Calu3 (cell line): ENCODE results near the gene CADM1. TPM values are rescaled to one million over a fixed set of nuclear protein-coding genes. Genes with fewer than 3 reads are reported as not detected.

ENCODE experiments used
- BruUV-seq: library from RNA; stranded (reverse); fragments of 400-500 nt; replicated peaks from 2 replicates; lab custom pipeline; 2021; lab: Mats Ljungman, UMichigan
- CTCF ChIA-PET: fragments of 300-600 bp; sonication (Branson Sonifier 250); formaldehyde crosslinking; loops from one replicate; lab custom pipeline; 2022; ENCODE audit warnings: antibody characterized with exemption; lab: Charles Lee
- DNase-seq: peaks from one replicate; pipeline ENCODE4 v3.0.0; 2022
- H3K27ac Mint-ChIP-seq: one replicate; pipeline ENCODE4 v1.8.0; 2022; ENCODE audit warnings: mixed read lengths; ENCODE audit not compliant: unreplicated experiment
- H3K27me3 Mint-ChIP-seq: one replicate; pipeline ENCODE4 v1.8.0; 2022; ENCODE audit warnings: mixed read lengths; ENCODE audit not compliant: unreplicated experiment
- H3K36me3 Mint-ChIP-seq: one replicate; pipeline ENCODE4 v1.8.0; 2022; ENCODE audit warnings: mild to moderate bottlenecking, moderate library complexity, mixed read lengths; ENCODE audit not compliant: insufficient read depth, unreplicated experiment
- H3K4me1 Mint-ChIP-seq: one replicate; pipeline ENCODE4 v1.8.0; 2022; ENCODE audit warnings: mild to moderate bottlenecking, low read depth, mixed read lengths; ENCODE audit not compliant: unreplicated experiment
- H3K4me3 Mint-ChIP-seq: one replicate; pipeline ENCODE4 v1.8.0; 2022; ENCODE audit warnings: mild to moderate bottlenecking, low read depth, moderate library complexity, mixed read lengths; ENCODE audit not compliant: unreplicated experiment
- H3K9me3 Mint-ChIP-seq: one replicate; pipeline ENCODE4 v1.8.0; 2022; ENCODE audit warnings: low read depth, mixed read lengths; ENCODE audit not compliant: unreplicated experiment
- CTCF ChIP-seq: fragments of 200-600 bp; IDR thresholded peaks from one replicate; pipeline ENCODE4 v1.8.0; 2022; ENCODE audit warnings: antibody characterized with exemption; ENCODE audit not compliant: unreplicated experiment
- intact Hi-C: fragments of 100-400 bp; cut with micrococcal nuclease; formaldehyde crosslinking; loops from one replicate; pipeline ENCODE4 v1.10.0; 2022; ENCODE audit not compliant: unreplicated experiment
- total RNA-seq: library from RNA; stranded (reverse); gene quantifications from 2 replicates; pipeline ENCODE4 v1.2.3, GENCODE V29; 2022

The CADM1 gene
- total RNA-seq, 1 experiment from 2014 or later = 0.68 TPM

- intact Hi-C loops = no loop called here
- Mint-ChIP-seq H3K4me3 (no peak overlapping the region), H3K27ac (no peak overlapping the region), H3K36me3 (no peaks in the 10 kb centered on the region), H3K4me1 (no peaks in the 10 kb centered on the region), H3K9me3 (peaks cover 2% of the 10 kb centered on the region), H3K27me3 (no peaks in the 10 kb centered on the region)
- no peak for TF ChIP-seq CTCF
- CTCF ChIA-PET = no interaction called here
- no TSS peak for BruUV-seq
- no peak for DNase-seq
Observed at GRCh38 chr11:115389790-115390189, 114.4 kb downstream of the CADM1 start.

- CTCF ChIA-PET = no interaction called here
- Mint-ChIP-seq H3K4me3 (no peak overlapping the region), H3K9me3 (peaks cover 4% of the 10 kb centered on the region), H3K27ac (no peak overlapping the region), H3K4me1 (no peaks in the 10 kb centered on the region), H3K36me3 (no peaks in the 10 kb centered on the region), H3K27me3 (no peaks in the 10 kb centered on the region)
- intact Hi-C loops = no loop called here
- no TSS peak for BruUV-seq
- TF ChIP-seq CTCF = no peak
- no peak for DNase-seq
Observed at GRCh38 chr11:115385226-115385625, 119.0 kb downstream of the CADM1 start.

- Mint-ChIP-seq H3K27ac (no peak overlapping the region), H3K4me3 (no peak overlapping the region), H3K4me1 (no peaks in the 10 kb centered on the region), H3K9me3 (peaks cover 4% of the 10 kb centered on the region), H3K36me3 (no peaks in the 10 kb centered on the region), H3K27me3 (no peaks in the 10 kb centered on the region)
- CTCF ChIA-PET = no interaction called here
- intact Hi-C loops = no loop called here
- no TSS peak for BruUV-seq
- no peak for DNase-seq
- no peak for TF ChIP-seq CTCF
Observed at GRCh38 chr11:115384236-115384635, 120.0 kb downstream of the CADM1 start.

GRCh38 chr11:115383431-115383830, 120.8 kb downstream of the CADM1 start:
- no peak for DNase-seq
- H3K4me3 Mint-ChIP-seq = no peak overlapping the region
- TF ChIP-seq CTCF = no peak
- H3K36me3 Mint-ChIP-seq = no peaks in the 10 kb centered on the region
- no peaks in the 10 kb centered on the region for H3K27me3 Mint-ChIP-seq
- H3K4me1 Mint-ChIP-seq = no peaks in the 10 kb centered on the region
- CTCF ChIA-PET = no interaction called here
- no TSS peak for BruUV-seq
- no peak overlapping the region for H3K27ac Mint-ChIP-seq
- peaks cover 4% of the 10 kb centered on the region for H3K9me3 Mint-ChIP-seq
- intact Hi-C loops = no loop called here

GRCh38 chr11:115379528-115379927, 124.7 kb downstream of the CADM1 start:
- no peak overlapping the region for H3K4me3 Mint-ChIP-seq
- H3K27me3 Mint-ChIP-seq = no peaks in the 10 kb centered on the region
- intact Hi-C loops = no loop called here
- no peaks in the 10 kb centered on the region for H3K4me1 Mint-ChIP-seq
- DNase-seq = no peak
- peaks cover 4% of the 10 kb centered on the region for H3K9me3 Mint-ChIP-seq
- no peak overlapping the region for H3K27ac Mint-ChIP-seq
- CTCF ChIA-PET = no interaction called here
- no peaks in the 10 kb centered on the region for H3K36me3 Mint-ChIP-seq
- no TSS peak for BruUV-seq
- no peak for TF ChIP-seq CTCF
